Effector CD8-positive, alpha-beta T cell (primary cell): ENCODE data around the gene NAV2.
"Not testable (repeated sequence)": the region's sequence is repeated elsewhere in the genome, so short reads cannot be mapped to it uniquely, and the experiment has no call there.

ENCODE experiments used
- DNase-seq: peaks from one replicate; lab custom pipeline; 2025; lab: John Stamatoyannopoulos, UW

Gene NAV2

GRCh38 chr11:19924311-19924710 is 211.7 kb downstream of the NAV2 start:
- no peak for DNase-seq

GRCh38 chr11:19924716-19925115 is 212.1 kb downstream of the NAV2 start:
- no peak for DNase-seq

GRCh38 chr11:19927403-19927802 is 214.8 kb downstream of the NAV2 start:
- DNase-seq: not testable (repeated sequence)

- no peak for DNase-seq
These were observed 216.5 kb downstream of the NAV2 start for GRCh38 chr11:19929147-19929546.

GRCh38 chr11:19929655-19930054 is 217.0 kb downstream of the NAV2 start:
- DNase-seq: no peak

GRCh38 chr11:19931141-19931770 is 218.6 kb downstream of the NAV2 start:
- no peak for DNase-seq

GRCh38 chr11:19931771-19932369 is 219.2 kb downstream of the NAV2 start:
- DNase-seq: no peak

- no peak for DNase-seq
These were observed 220.6 kb downstream of the NAV2 start for GRCh38 chr11:19933132-19933735.

GRCh38 chr11:19933801-19934488 is 221.3 kb downstream of the NAV2 start:
- DNase-seq: no peak

GRCh38 chr11:19934828-19935259 is 222.2 kb downstream of the NAV2 start:
- no peak for DNase-seq

GRCh38 chr11:19935507-19935906 is 222.9 kb downstream of the NAV2 start:
- DNase-seq: no peak

GRCh38 chr11:19936461-19936860 is 223.8 kb downstream of the NAV2 start:
- DNase-seq: no peak

GRCh38 chr11:19938169-19938856 is 225.7 kb downstream of the NAV2 start:
- no peak for DNase-seq

- DNase-seq: no peak
These were observed 226.2 kb downstream of the NAV2 start for GRCh38 chr11:19938866-19939265.

GRCh38 chr11:19939415-19939929 is 226.8 kb downstream of the NAV2 start:
- no peak for DNase-seq

- no peak for DNase-seq
These were observed 228.2 kb downstream of the NAV2 start for GRCh38 chr11:19940831-19941230.

GRCh38 chr11:19946681-19947080 is 234.0 kb downstream of the NAV2 start:
- no peak for DNase-seq

- no peak for DNase-seq
These were observed 235.0 kb downstream of the NAV2 start for GRCh38 chr11:19947537-19948114.

GRCh38 chr11:19949606-19950005 is 237.0 kb downstream of the NAV2 start:
- DNase-seq: no peak

GRCh38 chr11:19951558-19952115 is 239.0 kb downstream of the NAV2 start:
- DNase-seq: no peak

GRCh38 chr11:19952116-19952605 is 239.5 kb downstream of the NAV2 start:
- no peak for DNase-seq
